ENCODE measurements around the gene KIF1A.

- TF ChIP-seq CTCF (conservative IDR thresholded peaks at IDR 0.05; ENCODE audit: low read length) (no peak), EZH2phosphoT487 (IDR thresholded peaks at IDR 0.05; ENCODE audit: borderline replicate concordance) (no peak)
Observed at GRCh38 chr2:240732184-240732583, 87.8 kb downstream of the KIF1A start.
